Transverse colon (tissue), 4 donors: ENCODE measurements around the gene RFC2. TPM values are rescaled to one million over a fixed set of nuclear protein-coding genes. Genes with fewer than 3 reads are reported as not detected.

ENCODE experiments used
- DNase-seq: peaks from one replicate; pipeline ENCODE4 v3.0.0-alpha.2; 2019
- H3K27ac ChIP-seq, 4 donors: fragments of 200-600 bp; sonication (generic); 2 replicates each; pipeline ENCODE4 v1.5.1; 2016 to 2018; ENCODE audit warnings: inconsistent platforms in 4 of 4
- H3K27me3 ChIP-seq: fragments of 200-600 bp; sonication (generic); 2 replicates; pipeline ENCODE4 v1.5.1; 2017; ENCODE audit warnings: inconsistent platforms
- H3K36me3 ChIP-seq, 4 donors: fragments of 200-600 bp; sonication (generic); 2 replicates each; pipeline ENCODE4 v1.5.1; 2017 to 2019; ENCODE audit warnings: inconsistent platforms in 4 of 4
- H3K4me1 ChIP-seq, 4 donors: fragments of 200-600 bp; sonication (generic); 2 replicates each; pipeline ENCODE4 v1.5.1; 2017 to 2020; ENCODE audit warnings: inconsistent platforms in 4 of 4
- H3K4me3 ChIP-seq, 4 donors: fragments of 200-600 bp; sonication (generic); 1 replicate in 1 of 4; 2 replicates in 3 of 4; pipeline versions ENCODE4 v1.5.1 to v1.6.1; 2017 to 2019; ENCODE audit warnings: inconsistent platforms in 4 of 4
- H3K9me3 ChIP-seq, 2 donors: fragments of 200-600 bp; sonication (generic); 2 replicates each; pipeline ENCODE4 v1.5.1; 2017 to 2019; ENCODE audit warnings: inconsistent platforms in 2 of 2
- EP300 ChIP-seq: sonication (generic); formaldehyde crosslinking; IDR thresholded peaks from one replicate; pipeline ENCODE4 v1.6.1; 2017; ENCODE audit warnings: antibody characterized with exemption, low read depth
- POLR2A ChIP-seq: fragments of 450-650 bp; IDR thresholded peaks from one replicate; pipeline ENCODE4 v1.6.1; 2016; ENCODE audit warnings: antibody characterized with exemption, mild to moderate bottlenecking, moderate library complexity
- POLR2AphosphoS5 ChIP-seq, 3 donors: sonication (generic); formaldehyde crosslinking; IDR thresholded peaks; one replicate each; pipeline ENCODE4 v1.6.1; 2016; ENCODE audit warnings: antibody characterized with exemption in 3 of 3
- WGBS, 2 donors: methylation state at CpG; one replicate each; pipeline ENCODE4 v1.1.5; 2018; ENCODE audit warnings: low coverage in 1 of 2; 5-methylcytosine and 5-hydroxymethylcytosine counted together
- in situ Hi-C, 4 donors: fragments of 200-750 bp; cut with MboI; loops; one replicate each; pipeline versions ENCODE4 v1.15.0 to v1.15.1; 2017; ENCODE audit warnings: low sequenced_read_pairs in 3 of 4, low pct_ligation_motif_present in 1 of 4, low pct_unique_long_range_greater_than_20kb in 1 of 4
- intact Hi-C: fragments of 100-400 bp; cut with DNase I; formaldehyde crosslinking; loops from one replicate; pipeline ENCODE4 v1.15.1; 2023; ENCODE audit warnings: low total_unique reads
- total RNA-seq, 4 donors: library from RNA; depleted of rRNA; stranded (reverse); fragments of >200 nt; gene quantifications; one replicate each; pipeline ENCODE4 v1.1.0, GENCODE V29; 2016
- TF ChIP-seq, protein P1 (sequence below), 5 experiments: fragments of 200-600 bp in 3 of 5; fragments of 450-650 bp in 2 of 5; sonication (generic) in 3 of 5; IDR thresholded peaks; 1 replicate in 2 of 5; 2 replicates in 3 of 5; pipeline ENCODE4 v1.5.1; 2016 to 2017; ENCODE audit warnings: antibody characterized with exemption in 5 of 5, inconsistent platforms in 3 of 5, mild to moderate bottlenecking in 2 of 5, moderate library complexity in 1 of 5

The RFC2 gene
- total RNA-seq, 4 donors from 2014 or later: 6.7 to 17.3 (median 9.3) TPM

DNA sequence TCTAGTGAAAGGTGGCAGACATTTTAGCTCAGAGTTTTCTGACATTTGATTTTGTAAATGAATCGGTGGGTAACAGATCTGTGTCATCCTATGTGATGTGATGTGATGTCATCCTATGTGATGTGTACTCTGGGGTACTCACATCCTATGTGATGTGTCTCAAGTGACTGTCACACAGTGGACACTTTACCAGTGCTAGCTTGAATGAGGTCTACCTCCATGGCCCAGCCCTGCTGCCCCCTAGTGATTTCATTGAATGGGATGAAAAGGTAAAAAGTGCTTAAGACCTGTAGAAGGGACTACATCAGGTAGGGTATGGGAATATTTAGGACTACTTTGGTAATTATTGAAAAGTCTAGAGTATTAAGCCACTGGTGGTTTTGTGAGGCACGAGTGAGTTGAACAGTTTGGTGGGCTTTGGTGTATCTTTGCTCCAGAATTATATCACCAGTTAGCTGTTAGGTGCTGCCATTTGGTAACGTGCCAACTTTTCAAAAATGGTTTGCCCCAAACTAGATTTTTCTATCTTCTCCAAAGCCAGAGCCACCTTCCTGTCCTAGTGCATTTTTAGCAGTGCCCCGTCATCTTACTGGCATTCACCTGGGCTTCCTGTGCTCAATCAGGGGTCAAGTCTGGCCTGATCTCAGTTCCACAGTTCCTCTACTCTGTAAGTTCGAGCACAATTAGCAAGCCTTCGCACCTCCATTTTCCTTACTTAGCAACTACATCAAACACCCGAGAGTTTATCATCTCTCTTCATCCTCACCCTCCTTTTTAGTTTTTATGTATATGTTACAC is 70.3 kb downstream of the RFC2 start:
- in situ Hi-C loops (loop anchor here in 3 of 4 donors (10.0 to 25.0 kb wide), 3 partner anchors 97 to 122 kb away; partner anchors contain the start of gene LIMK1 (in 1 of the 3)), intact Hi-C loops (no loop called here)
- no peaks in the 10 kb centered on the region for H3K9me3 ChIP-seq
- H3K4me3 ChIP-seq: no peak overlapping the region
- no peak for TF ChIP-seq POLR2AphosphoS5 (IDR thresholded peaks at IDR 0.05)
- TF ChIP-seq, protein P1, sequence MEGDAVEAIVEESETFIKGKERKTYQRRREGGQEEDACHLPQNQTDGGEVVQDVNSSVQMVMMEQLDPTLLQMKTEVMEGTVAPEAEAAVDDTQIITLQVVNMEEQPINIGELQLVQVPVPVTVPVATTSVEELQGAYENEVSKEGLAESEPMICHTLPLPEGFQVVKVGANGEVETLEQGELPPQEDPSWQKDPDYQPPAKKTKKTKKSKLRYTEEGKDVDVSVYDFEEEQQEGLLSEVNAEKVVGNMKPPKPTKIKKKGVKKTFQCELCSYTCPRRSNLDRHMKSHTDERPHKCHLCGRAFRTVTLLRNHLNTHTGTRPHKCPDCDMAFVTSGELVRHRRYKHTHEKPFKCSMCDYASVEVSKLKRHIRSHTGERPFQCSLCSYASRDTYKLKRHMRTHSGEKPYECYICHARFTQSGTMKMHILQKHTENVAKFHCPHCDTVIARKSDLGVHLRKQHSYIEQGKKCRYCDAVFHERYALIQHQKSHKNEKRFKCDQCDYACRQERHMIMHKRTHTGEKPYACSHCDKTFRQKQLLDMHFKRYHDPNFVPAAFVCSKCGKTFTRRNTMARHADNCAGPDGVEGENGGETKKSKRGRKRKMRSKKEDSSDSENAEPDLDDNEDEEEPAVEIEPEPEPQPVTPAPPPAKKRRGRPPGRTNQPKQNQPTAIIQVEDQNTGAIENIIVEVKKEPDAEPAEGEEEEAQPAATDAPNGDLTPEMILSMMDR (IDR thresholded peaks at IDR 0.05): peak in 2 of 5 experiments; percentile 15 to 20
- TF ChIP-seq POLR2A: no peak
- TF ChIP-seq EP300: no peak
- peaks cover 0 to 9% (median 4%) of the 10 kb centered on the region in 4 donors for H3K36me3 ChIP-seq
- DNase-seq: no peak
- H3K4me1 ChIP-seq: peaks cover 50 to 94% (median 71%) of the 10 kb centered on the region in 4 donors
- WGBS, 2 donors: 64 to 83% methylated on average over 4 to 7 of the region's 7 CpGs
- H3K27me3 ChIP-seq: no peaks in the 10 kb centered on the region
- H3K27ac ChIP-seq: peak overlapping the region in 2 of 4 donors; percentile 59 to 63

DNA sequence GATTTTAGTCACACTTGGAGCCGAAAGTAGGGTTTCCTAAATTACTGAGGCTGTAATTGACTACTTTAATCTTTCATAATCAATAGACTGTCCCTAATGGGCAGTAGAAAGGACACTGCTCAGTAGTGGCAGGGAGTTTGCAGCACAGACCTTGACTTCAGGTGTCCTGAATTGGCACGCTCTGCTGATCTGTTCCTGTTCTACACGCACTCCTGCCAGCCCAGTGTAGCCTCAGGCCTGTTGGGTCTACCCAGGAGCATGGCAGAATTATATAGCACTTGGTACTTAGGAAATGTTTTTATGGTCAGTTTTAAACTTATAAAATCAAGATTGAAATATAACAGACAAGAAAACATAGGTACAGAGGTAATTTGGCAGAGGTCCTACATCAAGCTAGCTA is 71.1 kb downstream of the RFC2 start:
- no peak overlapping the region for H3K4me3 ChIP-seq
- H3K4me1 ChIP-seq: peaks cover 50 to 98% (median 74%) of the 10 kb centered on the region in 4 donors
- 42 to 45% methylated on average over 2 to 3 of the region's 3 CpGs for WGBS, 2 donors
- intact Hi-C loops: no loop called here
- H3K9me3 ChIP-seq: no peaks in the 10 kb centered on the region
- TF ChIP-seq POLR2AphosphoS5 (IDR thresholded peaks at IDR 0.05) (no peak), POLR2A (no peak), EP300 (no peak)
- TF ChIP-seq, protein P1 (IDR thresholded peaks at IDR 0.05): no peak
- no peaks in the 10 kb centered on the region for H3K27me3 ChIP-seq
- H3K36me3 ChIP-seq: peaks cover 0 to 5% (median under 1%) of the 10 kb centered on the region in 4 donors
- in situ Hi-C loops: loop anchor here in 3 of 4 donors (10.0 to 25.0 kb wide), 3 partner anchors 96 to 121 kb away; partner anchors contain the start of gene LIMK1 (in 1 of the 3)
- peak overlapping the region; percentile 19 to 63 (median 46) for H3K27ac ChIP-seq
- DNase-seq: peak; percentile 48

DNA sequence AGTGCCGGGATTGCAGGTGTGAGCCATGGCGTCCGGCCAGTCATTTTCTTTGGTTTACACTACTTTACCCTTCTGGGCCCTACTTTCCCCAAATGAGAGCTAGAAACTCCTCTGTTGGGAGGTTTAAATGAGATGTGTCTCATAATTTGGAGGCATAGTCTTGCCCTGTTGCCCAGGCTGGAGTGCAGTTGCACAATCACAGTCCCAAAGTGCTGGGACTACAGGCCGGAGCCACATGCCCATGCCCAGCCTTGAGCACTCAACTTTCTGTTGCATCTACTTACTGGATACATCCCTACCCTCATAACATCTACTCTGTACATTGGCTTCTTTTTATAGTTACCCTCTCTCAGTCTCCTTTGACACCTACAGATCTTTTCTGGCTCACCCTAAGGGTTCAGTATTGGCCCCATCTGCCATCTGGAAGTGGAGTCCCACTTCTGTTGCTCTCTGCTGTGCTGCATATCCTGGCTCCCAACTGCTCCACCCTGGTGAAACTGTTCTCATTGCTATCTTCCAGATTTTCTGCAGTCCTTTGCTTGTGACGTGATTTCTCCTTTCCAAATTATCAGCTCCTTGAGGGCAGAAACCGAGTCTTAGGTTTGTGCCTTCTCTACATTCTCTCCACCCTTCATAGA is 71.6 kb downstream of the RFC2 start:
- H3K27ac ChIP-seq: peak overlapping the region; percentile 19 to 63 (median 46)
- 71 to 87% methylated on average over 3 to 6 of the region's 6 CpGs for WGBS, 2 donors
- intact Hi-C loops (no loop called here), in situ Hi-C loops (loop anchor here in 3 of 4 donors (10.0 to 25.0 kb wide), 3 partner anchors 95 to 120 kb away; partner anchors contain the start of gene LIMK1 (in 1 of the 3))
- H3K9me3 ChIP-seq: no peaks in the 10 kb centered on the region
- H3K36me3 ChIP-seq: no peaks in the 10 kb centered on the region
- H3K4me3 ChIP-seq: no peak overlapping the region
- H3K27me3 ChIP-seq: no peaks in the 10 kb centered on the region
- H3K4me1 ChIP-seq: peaks cover 55 to 98% (median 77%) of the 10 kb centered on the region in 4 donors
- TF ChIP-seq POLR2A (no peak), POLR2AphosphoS5 (IDR thresholded peaks at IDR 0.05) (no peak), EP300 (no peak)
- TF ChIP-seq, protein P1 (IDR thresholded peaks at IDR 0.05): no peak
- no peak for DNase-seq

DNA sequence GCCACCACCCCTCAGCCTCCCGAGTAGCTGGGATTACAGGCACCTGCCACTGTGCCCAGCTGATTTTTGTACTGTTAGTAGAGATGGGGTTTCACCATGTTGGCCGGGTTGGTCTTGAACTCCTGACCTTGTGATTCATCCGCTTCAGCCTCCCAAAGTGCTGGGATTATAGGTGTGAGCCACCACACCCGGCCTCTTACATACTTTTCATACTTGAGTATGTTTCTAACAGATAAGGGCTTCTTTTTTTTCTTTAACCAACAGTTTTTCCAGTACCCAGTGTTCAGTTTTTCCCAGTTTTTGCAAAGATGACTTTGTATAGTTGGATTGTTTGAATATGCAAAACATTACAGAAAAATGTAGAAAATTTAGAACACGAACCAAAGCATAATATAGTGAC is 72.4 kb downstream of the RFC2 start:
- DNase-seq: no peak
- no peaks in the 10 kb centered on the region for H3K9me3 ChIP-seq
- WGBS, 2 donors: 65 to 83% methylated on average over 1 to 5 of the region's 5 CpGs
- intact Hi-C loops (no loop called here), in situ Hi-C loops (loop anchor here in 3 of 4 donors (10.0 to 25.0 kb wide), 3 partner anchors 95 to 120 kb away; partner anchors contain the start of gene LIMK1 (in 1 of the 3))
- H3K27ac ChIP-seq: peak overlapping the region in 3 of 4 donors; percentile 1 to 63 (median 59)
- H3K36me3 ChIP-seq: no peaks in the 10 kb centered on the region
- no peak overlapping the region for H3K4me3 ChIP-seq
- H3K4me1 ChIP-seq: peaks cover 62 to 98% (median 82%) of the 10 kb centered on the region in 4 donors
- TF ChIP-seq, protein P1 (IDR thresholded peaks at IDR 0.05): no peak
- no peak for TF ChIP-seq POLR2A
- TF ChIP-seq EP300: no peak
- no peak for TF ChIP-seq POLR2AphosphoS5 (IDR thresholded peaks at IDR 0.05)
- no peaks in the 10 kb centered on the region for H3K27me3 ChIP-seq
